ENCODE results near the gene TIAM1.

Gene TIAM1

GRCh38 chr21:31140025-31140424, 204.0 kb downstream of the TIAM1 start:
- no peak for DNase-seq (ENCODE audit: extremely low read depth, low read depth)
- TF ChIP-seq CTCF (IDR thresholded peaks at IDR 0.05; ENCODE audit: low read depth, low read length), result no peak

GRCh38 chr21:31137960-31138359, 206.1 kb downstream of the TIAM1 start:
- no peak for TF ChIP-seq CTCF (IDR thresholded peaks at IDR 0.05; ENCODE audit: low read depth, low read length)
- DNase-seq (ENCODE audit: extremely low read depth, low read depth), result no peak

DNA sequence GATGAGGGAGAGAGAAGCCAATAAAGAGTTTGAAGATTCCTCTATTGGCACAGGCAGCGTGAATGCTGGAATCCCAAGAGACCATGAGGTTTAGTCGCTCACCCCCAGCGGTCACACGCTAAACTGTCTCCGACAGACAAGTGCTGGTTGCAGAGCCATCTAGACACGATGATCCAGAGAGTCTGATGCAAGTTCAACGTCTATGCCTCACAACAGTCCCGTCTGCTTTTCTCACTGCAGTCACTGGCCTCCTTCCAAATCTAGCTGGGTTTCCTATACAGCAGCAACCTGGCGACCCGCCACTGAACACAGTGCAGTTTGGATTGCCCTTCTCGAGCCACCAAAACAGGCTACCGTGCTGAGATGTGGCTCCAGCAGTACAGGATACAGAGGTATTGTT, 207.2 kb downstream of the TIAM1 start:
- no peak for TF ChIP-seq CTCF (IDR thresholded peaks at IDR 0.05; ENCODE audit: low read depth, low read length)
- no peak for DNase-seq (ENCODE audit: extremely low read depth, low read depth)

DNA sequence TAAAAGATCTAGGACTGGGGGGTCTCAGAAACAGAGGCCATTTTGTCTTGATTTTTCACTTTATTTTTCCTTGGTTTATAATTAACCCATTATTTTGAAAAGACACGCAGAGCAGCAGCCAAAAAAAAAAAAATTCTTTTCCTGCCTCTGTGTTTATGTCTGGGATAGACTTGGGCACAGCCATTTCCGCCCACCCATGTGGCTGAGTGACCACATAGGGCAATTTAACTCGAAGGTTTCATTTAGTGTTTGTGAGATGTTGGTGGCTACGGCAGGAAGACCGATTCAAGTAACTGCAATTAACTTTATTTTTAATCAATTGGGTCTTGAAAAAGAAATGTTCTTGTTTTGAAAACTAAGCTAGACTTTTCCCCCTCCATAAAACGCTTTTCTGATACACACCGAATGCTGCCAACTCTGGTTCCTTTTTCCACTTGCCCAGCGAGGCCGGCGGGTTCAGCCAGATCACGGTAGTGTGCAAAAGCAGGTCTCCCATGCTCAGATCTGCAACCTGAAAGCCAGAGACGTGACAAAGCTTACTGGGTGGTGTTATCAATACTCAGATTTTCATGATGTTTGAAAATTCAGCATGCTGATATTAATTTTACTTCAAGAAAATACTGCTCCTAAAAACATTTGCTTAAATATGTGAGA, 208.4 kb downstream of the TIAM1 start:
- TF ChIP-seq CTCF (IDR thresholded peaks at IDR 0.05; ENCODE audit: low read depth, low read length), result no peak
- no peak for DNase-seq (ENCODE audit: extremely low read depth, low read depth)

DNA sequence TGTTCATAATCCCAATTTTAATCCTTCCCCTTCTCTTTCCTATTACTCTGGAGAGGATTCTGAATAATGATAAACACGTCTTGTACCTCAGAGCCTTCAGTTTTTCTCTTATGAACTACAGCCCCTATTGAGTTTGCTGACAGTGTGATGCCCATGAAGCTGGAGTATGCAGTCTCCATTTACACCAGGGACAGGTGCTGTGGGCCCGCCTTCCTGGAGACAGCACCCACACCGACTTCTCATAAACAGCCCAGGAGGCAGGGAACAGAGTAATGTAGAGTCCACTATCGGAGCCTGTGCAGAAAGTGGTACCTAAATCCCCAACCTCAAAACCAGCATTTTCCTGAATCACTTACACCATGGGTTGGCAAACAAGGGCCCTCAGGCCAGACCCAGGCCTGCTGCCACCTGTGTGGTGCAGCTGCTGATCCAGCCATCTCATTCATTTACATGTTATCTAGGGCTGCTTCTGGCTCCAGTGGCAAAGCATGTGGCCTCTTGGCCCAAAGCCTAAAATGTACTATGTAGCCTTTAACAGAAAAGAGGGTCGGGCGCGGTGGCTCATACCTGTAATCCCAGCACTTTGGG, 210.7 kb downstream of the TIAM1 start:
- no peak for TF ChIP-seq CTCF (IDR thresholded peaks at IDR 0.05; ENCODE audit: low read depth, low read length)
- no peak for DNase-seq (ENCODE audit: extremely low read depth, low read depth)

- no peak for TF ChIP-seq CTCF (IDR thresholded peaks at IDR 0.05; ENCODE audit: low read depth, low read length)
- no peak for DNase-seq (ENCODE audit: extremely low read depth, low read depth)
These were observed 211.4 kb downstream of the TIAM1 start for GRCh38 chr21:31132574-31133242.

DNA sequence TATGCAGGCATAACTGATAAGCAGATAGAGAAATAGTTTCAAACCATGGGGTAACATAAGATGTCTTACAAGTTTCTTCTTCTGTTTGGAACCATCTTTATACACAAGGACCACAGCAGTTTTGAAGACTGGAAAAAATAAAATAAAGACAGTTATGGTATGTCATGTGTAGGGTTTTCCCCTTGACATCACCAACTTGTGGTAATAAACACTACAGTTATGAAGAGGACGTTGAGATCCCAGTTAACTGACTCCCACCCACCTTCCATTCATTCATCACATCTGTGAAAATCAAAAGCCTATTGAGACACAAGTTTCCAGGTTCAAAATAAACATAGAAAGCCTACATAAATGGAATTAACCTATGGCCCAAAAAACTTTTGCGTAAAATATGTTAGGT, 213.2 kb downstream of the TIAM1 start:
- no peak for DNase-seq (ENCODE audit: extremely low read depth, low read depth)
- TF ChIP-seq CTCF (IDR thresholded peaks at IDR 0.05; ENCODE audit: low read depth, low read length), result no peak
